GM23338 (cell line): ENCODE results near the gene SLC9A3. TPM values are rescaled to one million over a fixed set of nuclear protein-coding genes. Genes with fewer than 3 reads are reported as not detected.

Source experiments
- ATAC-seq: fragments of 200-7000 bp; cut with Tn5 transposase; 3 replicates; pipeline ENCODE4 v1.9.1; 2020
- DNase-seq: peaks from one replicate; pipeline ENCODE4 v3.0.0-alpha.2; 2015; ENCODE audit warnings: low spot score
- H2AFZ ChIP-seq: fragments of 200-600 bp; sonication (generic); 2 replicates; pipeline ENCODE4 v1.8.0; 2016; ENCODE audit warnings: antibody characterized with exemption, mild to moderate bottlenecking, moderate library complexity
- H3F3A ChIP-seq: fragments of 200-600 bp; sonication (generic); replicated peaks from 2 replicates; pipeline ENCODE4 v1.8.0; 2017; ENCODE audit warnings: antibody characterized with exemption, mixed run types, low read depth
- H3K27ac ChIP-seq: fragments of 200-600 bp; sonication (generic); 2 replicates; pipeline ENCODE4 v1.6.1; 2016; ENCODE audit warnings: low read depth
- H3K27me3 ChIP-seq: fragments of 200-600 bp; sonication (generic); 2 replicates; pipeline ENCODE4 v1.8.0; 2016; ENCODE audit warnings: mild to moderate bottlenecking, mixed run types, moderate library complexity; ENCODE audit not compliant: insufficient read depth
- H3K36me3 ChIP-seq: fragments of 200-600 bp; sonication (generic); 2 replicates; pipeline ENCODE4 v1.8.0; 2016; ENCODE audit warnings: mild to moderate bottlenecking; ENCODE audit not compliant: insufficient read depth
- H3K4me1 ChIP-seq: fragments of 200-600 bp; sonication (generic); 2 replicates; pipeline ENCODE4 v1.8.0; 2016; ENCODE audit warnings: mild to moderate bottlenecking, moderate library complexity; ENCODE audit not compliant: insufficient read depth
- H3K4me2 ChIP-seq: fragments of 200-600 bp; sonication (generic); 2 replicates; pipeline ENCODE4 v1.7.1; 2017; ENCODE audit warnings: mixed run types
- H3K4me3 ChIP-seq: fragments of 200-600 bp; sonication (generic); 2 replicates; pipeline ENCODE4 v1.6.1; 2016; ENCODE audit warnings: mixed run types
- H3K79me2 ChIP-seq: fragments of 200-600 bp; sonication (generic); replicated peaks from 2 replicates; pipeline ENCODE4 v1.8.0; 2017; ENCODE audit warnings: mild to moderate bottlenecking; ENCODE audit not compliant: insufficient read depth
- H3K9me2 ChIP-seq: fragments of 200-600 bp; sonication (generic); 2 replicates; pipeline ENCODE4 v1.8.0; 2017; ENCODE audit not compliant: insufficient read depth
- H4K20me1 ChIP-seq: fragments of 200-600 bp; sonication (generic); replicated peaks from 2 replicates; pipeline ENCODE4 v1.8.0; 2017; ENCODE audit warnings: mild to moderate bottlenecking; ENCODE audit not compliant: insufficient read depth
- H3K27ac Mint-ChIP-seq: 2 replicates; pipeline ENCODE4 v1.8.0; 2020; ENCODE audit warnings: inconsistent platforms, mild to moderate bottlenecking, moderate library complexity, mixed read lengths
- H3K27me3 Mint-ChIP-seq: 3 replicates; pipeline ENCODE4 v1.8.0; 2022; ENCODE audit warnings: low read depth, mild to moderate bottlenecking, moderate library complexity, mixed read lengths, inconsistent platforms; ENCODE audit not compliant: insufficient read depth, poor library complexity
- H3K36me3 Mint-ChIP-seq: 3 replicates; pipeline ENCODE4 v1.8.0; 2021; ENCODE audit warnings: low read depth, mild to moderate bottlenecking, inconsistent platforms, moderate library complexity, mixed read lengths
- H3K4me1 Mint-ChIP-seq: 3 replicates; pipeline ENCODE4 v1.8.0; 2020; ENCODE audit warnings: mild to moderate bottlenecking, inconsistent platforms, mixed read lengths
- H3K4me3 Mint-ChIP-seq: 3 replicates; pipeline ENCODE4 v1.8.0; 2021; ENCODE audit warnings: moderate library complexity, mild to moderate bottlenecking, inconsistent platforms, mixed read lengths
- H3K9me3 Mint-ChIP-seq: 3 replicates; pipeline ENCODE4 v1.8.0; 2020; ENCODE audit warnings: moderate library complexity, mild to moderate bottlenecking, inconsistent platforms, mixed read lengths
- CREB1 ChIP-seq: fragments of 250-450 bp; sonication (Bioruptor Pico); IDR thresholded peaks from 2 replicates; pipeline ENCODE4 v1.5.0; 2020; ENCODE audit warnings: low read depth, mild to moderate bottlenecking, moderate library complexity
- ETS1 ChIP-seq: IDR thresholded peaks from 2 replicates; pipeline ENCODE4 v1.6.1; 2016; ENCODE audit warnings: antibody characterized with exemption
- EZH2 ChIP-seq: fragments of 200-600 bp; sonication (generic); IDR thresholded peaks from one replicate; pipeline ENCODE4 v1.8.0; 2017; ENCODE audit warnings: antibody characterized with exemption, mild to moderate bottlenecking, low read depth; ENCODE audit not compliant: unreplicated experiment
- EZH2phosphoT487 ChIP-seq: fragments of 200-600 bp; sonication (generic); IDR thresholded peaks from one replicate; pipeline ENCODE4 v1.8.1; 2018; ENCODE audit warnings: antibody characterized with exemption; ENCODE audit not compliant: unreplicated experiment
- JUNB ChIP-seq: IDR thresholded peaks from one replicate; pipeline ENCODE4 v1.6.1; 2016; ENCODE audit warnings: antibody characterized with exemption; ENCODE audit not compliant: unreplicated experiment
- NANOG ChIP-seq: IDR thresholded peaks from 2 replicates; pipeline ENCODE4 v1.6.1; 2016; ENCODE audit warnings: antibody characterized with exemption, borderline replicate concordance
- POLR2AphosphoS5 ChIP-seq: IDR thresholded peaks from 2 replicates; pipeline ENCODE4 v1.6.1; 2016; ENCODE audit warnings: antibody characterized with exemption, low read depth
- REST ChIP-seq: IDR thresholded peaks from one replicate; pipeline ENCODE4 v1.6.1; 2018; ENCODE audit warnings: antibody characterized with exemption; ENCODE audit not compliant: unreplicated experiment
- STAT1 ChIP-seq: IDR thresholded peaks from one replicate; pipeline ENCODE4 v1.6.1; 2016; ENCODE audit warnings: antibody characterized with exemption; ENCODE audit not compliant: unreplicated experiment
- ZNF114 ChIP-seq: fragments of 250-450 bp; sonication (Bioruptor Pico); IDR thresholded peaks from 2 replicates; pipeline ENCODE4 v1.5.0; 2020; ENCODE audit warnings: mild to moderate bottlenecking, moderate library complexity
- ZNF331 ChIP-seq: fragments of 250-450 bp; sonication (Bioruptor Pico); IDR thresholded peaks from 2 replicates; pipeline ENCODE4 v1.5.0; 2020; ENCODE audit warnings: low read depth, mild to moderate bottlenecking, moderate library complexity
- polyA plus RNA-seq: library from polyadenylated mRNA; unstranded; fragments of >200 nt; fragmentation: Nextera tagmentation; extraction: Ambion mirVana; gene quantifications from 2 replicates; pipeline ENCODE4 v1.2.1, GENCODE V29; 2016
- total RNA-seq: library from RNA; depleted of rRNA; stranded (reverse); fragments of >200 nt; shearing (Covaris generic); gene quantifications from 2 replicates; pipeline ENCODE4 v1.2.3, GENCODE V29; 2014
- TF ChIP-seq, protein P1 (sequence below): fragments of 250-450 bp; sonication (Bioruptor Pico); IDR thresholded peaks from 2 replicates; pipeline ENCODE4 v1.5.0; 2020; ENCODE audit warnings: mild to moderate bottlenecking, moderate library complexity
- TF ChIP-seq, protein P2 (sequence below), 2 experiments: fragments of 200-600 bp in 1 of 2; sonication (generic) in 1 of 2; conservative IDR thresholded peaks; 2 replicates each; pipeline versions ENCODE4 v1.5.1 to v1.6.1; 2016 to 2017; ENCODE audit warnings: antibody characterized with exemption in 2 of 2, low read depth in 2 of 2, mild to moderate bottlenecking in 2 of 2, moderate library complexity in 1 of 2

Gene SLC9A3
- total and polyA plus RNA-seq, 2 experiments from 2014 or later = 0.39 to 3.1 TPM

DNA sequence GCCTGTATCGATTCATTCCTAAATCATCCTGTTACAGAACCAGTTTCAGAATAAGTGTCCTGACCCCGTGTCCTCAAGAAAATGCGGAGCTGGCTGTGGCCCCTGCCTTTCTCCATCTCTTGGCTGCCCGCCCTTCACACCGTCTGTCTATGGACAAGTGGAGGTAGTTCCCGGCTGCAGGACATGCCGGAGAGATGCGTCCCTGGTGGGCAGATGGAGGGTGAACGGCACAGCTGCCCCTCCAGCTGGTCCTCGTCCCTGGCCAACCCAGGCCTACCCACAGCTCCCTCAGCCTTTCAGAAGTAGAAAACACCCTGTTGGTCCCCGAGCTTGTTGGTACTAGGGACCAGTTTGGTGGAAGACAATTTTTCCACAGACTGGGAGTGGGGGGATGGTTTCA, 96.0 kb downstream of the SLC9A3 start:
- Histone ChIP-seq H3K4me2 (no peak overlapping the region), H3K79me2 (no peaks in the 10 kb centered on the region), H4K20me1 (no peaks in the 10 kb centered on the region), H3K27ac (no peak overlapping the region), H2AFZ (no peak overlapping the region), H3K9me2 (peaks cover 8% of the 10 kb centered on the region), H3K27me3 (no peaks in the 10 kb centered on the region), H3K4me1 (no peaks in the 10 kb centered on the region), H3K36me3 (no peaks in the 10 kb centered on the region), H3K4me3 (no peak overlapping the region), H3F3A (no peaks in the 10 kb centered on the region)
- TF ChIP-seq, protein P1, sequence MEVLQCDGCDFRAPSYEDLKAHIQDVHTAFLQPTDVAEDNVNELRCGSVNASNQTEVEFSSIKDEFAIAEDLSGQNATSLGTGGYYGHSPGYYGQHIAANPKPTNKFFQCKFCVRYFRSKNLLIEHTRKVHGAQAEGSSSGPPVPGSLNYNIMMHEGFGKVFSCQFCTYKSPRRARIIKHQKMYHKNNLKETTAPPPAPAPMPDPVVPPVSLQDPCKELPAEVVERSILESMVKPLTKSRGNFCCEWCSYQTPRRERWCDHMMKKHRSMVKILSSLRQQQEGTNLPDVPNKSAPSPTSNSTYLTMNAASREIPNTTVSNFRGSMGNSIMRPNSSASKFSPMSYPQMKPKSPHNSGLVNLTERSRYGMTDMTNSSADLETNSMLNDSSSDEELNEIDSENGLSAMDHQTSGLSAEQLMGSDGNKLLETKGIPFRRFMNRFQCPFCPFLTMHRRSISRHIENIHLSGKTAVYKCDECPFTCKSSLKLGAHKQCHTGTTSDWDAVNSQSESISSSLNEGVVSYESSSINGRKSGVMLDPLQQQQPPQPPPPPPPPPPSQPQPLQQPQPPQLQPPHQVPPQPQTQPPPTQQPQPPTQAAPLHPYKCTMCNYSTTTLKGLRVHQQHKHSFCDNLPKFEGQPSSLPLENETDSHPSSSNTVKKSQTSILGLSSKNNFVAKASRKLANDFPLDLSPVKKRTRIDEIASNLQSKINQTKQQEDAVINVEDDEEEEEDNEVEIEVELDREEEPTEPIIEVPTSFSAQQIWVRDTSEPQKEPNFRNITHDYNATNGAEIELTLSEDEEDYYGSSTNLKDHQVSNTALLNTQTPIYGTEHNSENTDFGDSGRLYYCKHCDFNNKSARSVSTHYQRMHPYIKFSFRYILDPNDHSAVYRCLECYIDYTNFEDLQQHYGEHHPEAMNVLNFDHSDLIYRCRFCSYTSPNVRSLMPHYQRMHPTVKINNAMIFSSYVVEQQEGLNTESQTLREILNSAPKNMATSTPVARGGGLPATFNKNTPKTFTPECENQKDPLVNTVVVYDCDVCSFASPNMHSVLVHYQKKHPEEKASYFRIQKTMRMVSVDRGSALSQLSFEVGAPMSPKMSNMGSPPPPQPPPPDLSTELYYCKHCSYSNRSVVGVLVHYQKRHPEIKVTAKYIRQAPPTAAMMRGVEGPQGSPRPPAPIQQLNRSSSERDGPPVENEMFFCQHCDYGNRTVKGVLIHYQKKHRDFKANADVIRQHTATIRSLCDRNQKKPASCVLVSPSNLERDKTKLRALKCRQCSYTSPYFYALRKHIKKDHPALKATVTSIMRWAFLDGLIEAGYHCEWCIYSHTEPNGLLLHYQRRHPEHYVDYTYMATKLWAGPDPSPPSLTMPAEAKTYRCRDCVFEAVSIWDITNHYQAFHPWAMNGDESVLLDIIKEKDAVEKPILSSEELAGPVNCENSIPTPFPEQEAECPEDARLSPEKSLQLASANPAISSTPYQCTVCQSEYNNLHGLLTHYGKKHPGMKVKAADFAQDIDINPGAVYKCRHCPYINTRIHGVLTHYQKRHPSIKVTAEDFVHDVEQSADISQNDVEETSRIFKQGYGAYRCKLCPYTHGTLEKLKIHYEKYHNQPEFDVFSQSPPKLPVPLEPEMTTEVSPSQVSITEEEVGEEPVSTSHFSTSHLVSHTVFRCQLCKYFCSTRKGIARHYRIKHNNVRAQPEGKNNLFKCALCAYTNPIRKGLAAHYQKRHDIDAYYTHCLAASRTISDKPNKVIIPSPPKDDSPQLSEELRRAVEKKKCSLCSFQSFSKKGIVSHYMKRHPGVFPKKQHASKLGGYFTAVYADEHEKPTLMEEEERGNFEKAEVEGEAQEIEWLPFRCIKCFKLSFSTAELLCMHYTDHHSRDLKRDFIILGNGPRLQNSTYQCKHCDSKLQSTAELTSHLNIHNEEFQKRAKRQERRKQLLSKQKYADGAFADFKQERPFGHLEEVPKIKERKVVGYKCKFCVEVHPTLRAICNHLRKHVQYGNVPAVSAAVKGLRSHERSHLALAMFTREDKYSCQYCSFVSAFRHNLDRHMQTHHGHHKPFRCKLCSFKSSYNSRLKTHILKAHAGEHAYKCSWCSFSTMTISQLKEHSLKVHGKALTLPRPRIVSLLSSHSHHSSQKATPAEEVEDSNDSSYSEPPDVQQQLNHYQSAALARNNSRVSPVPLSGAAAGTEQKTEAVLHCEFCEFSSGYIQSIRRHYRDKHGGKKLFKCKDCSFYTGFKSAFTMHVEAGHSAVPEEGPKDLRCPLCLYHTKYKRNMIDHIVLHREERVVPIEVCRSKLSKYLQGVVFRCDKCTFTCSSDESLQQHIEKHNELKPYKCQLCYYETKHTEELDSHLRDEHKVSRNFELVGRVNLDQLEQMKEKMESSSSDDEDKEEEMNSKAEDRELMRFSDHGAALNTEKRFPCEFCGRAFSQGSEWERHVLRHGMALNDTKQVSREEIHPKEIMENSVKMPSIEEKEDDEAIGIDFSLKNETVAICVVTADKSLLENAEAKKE = no peak
- TF ChIP-seq ZNF331 (no peak), CREB1 (CRISPR knock-in tag) (no peak), NANOG (no peak), ZNF114 (CRISPR knock-in tag) (no peak), POLR2AphosphoS5 (no peak), EZH2phosphoT487 (no peak), ETS1 (no peak), JUNB (no peak), STAT1 (no peak), REST (no peak), EZH2 (no peak)
- TF ChIP-seq, protein P2, sequence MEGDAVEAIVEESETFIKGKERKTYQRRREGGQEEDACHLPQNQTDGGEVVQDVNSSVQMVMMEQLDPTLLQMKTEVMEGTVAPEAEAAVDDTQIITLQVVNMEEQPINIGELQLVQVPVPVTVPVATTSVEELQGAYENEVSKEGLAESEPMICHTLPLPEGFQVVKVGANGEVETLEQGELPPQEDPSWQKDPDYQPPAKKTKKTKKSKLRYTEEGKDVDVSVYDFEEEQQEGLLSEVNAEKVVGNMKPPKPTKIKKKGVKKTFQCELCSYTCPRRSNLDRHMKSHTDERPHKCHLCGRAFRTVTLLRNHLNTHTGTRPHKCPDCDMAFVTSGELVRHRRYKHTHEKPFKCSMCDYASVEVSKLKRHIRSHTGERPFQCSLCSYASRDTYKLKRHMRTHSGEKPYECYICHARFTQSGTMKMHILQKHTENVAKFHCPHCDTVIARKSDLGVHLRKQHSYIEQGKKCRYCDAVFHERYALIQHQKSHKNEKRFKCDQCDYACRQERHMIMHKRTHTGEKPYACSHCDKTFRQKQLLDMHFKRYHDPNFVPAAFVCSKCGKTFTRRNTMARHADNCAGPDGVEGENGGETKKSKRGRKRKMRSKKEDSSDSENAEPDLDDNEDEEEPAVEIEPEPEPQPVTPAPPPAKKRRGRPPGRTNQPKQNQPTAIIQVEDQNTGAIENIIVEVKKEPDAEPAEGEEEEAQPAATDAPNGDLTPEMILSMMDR (conservative IDR thresholded peaks at IDR 0.05; ENCODE audit: low read depth in 2 of 2) = no peak
- H3K27ac Mint-ChIP-seq = no peak overlapping the region
- no peaks in the 10 kb centered on the region; the same call in 2 of the 3 replicates for H3K36me3 Mint-ChIP-seq
- peaks cover 5% of the 10 kb centered on the region for H3K4me1 Mint-ChIP-seq
- no peak for ATAC-seq
- peaks cover 5% of the 10 kb centered on the region for H3K27me3 Mint-ChIP-seq
- no peak overlapping the region for H3K4me3 Mint-ChIP-seq
- DNase-seq = no peak
- no peaks in the 10 kb centered on the region for H3K9me3 Mint-ChIP-seq
